ENCODE measurements around the gene ACSM4. TPM values are rescaled to one million over a fixed set of nuclear protein-coding genes. Genes with fewer than 3 reads are reported as not detected.
"Not testable (repeated sequence)": the region's sequence is repeated elsewhere in the genome, so short reads cannot be mapped to it uniquely, and the experiment has no call there.

ACSM4 gene
- polyA plus RNA-seq, 1 of the 3 experiments (the other 2 are of a cell fraction) = not detected

DNA sequence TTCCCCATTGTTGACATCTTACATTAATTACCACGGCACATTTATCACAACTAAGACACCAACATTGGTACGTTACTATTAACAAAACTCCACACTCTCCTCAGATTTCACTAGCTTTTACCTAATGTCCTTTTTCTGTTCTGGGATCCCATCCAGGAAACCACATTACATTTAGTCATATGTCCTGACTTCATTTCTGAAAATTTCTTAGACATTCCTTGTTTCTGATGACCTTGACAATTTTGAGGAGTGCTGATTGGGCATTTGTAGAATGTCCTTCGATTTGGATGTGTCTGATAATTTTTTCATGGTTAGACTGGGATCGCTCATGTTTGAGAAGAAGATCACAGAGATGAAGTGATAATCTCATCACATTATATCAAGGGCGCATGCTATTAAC is 34.6 kb upstream of the ACSM4 start:
- H3K36me3 ChIP-seq (replicated peaks in 1 of 2; ENCODE audit: control insufficient read depth in 1 of 2, insufficient read depth in 2 of 2, low read length in 1 of 2) = no peaks in the 10 kb centered on the region
- no peak overlapping the region for H2AFZ ChIP-seq (ENCODE audit: low read depth)
- whole genome bisulfite sequencing (ENCODE audit: low lambda C conversion rate) = 10% methylated on average over 5 of the region's 5 CpGs
- ChIA-PET CTCF (no interaction called here), POLR2A (no interaction called here)
- 0 out of 2 replicates have a peak, but pooled peaks cover 5% of the 10 kb centered on the region for H3K27me3 ChIP-seq (ENCODE audit: insufficient read depth)
- no peaks in the 10 kb centered on the region for H3K4me1 ChIP-seq (ENCODE audit: control insufficient read depth in 1 of 2, insufficient read depth in 2 of 2, low read depth in 1 of 2, low read length in 1 of 2)
- H3K4me2 ChIP-seq = no peak overlapping the region
- no peaks in the 10 kb centered on the region for H3F3A ChIP-seq (replicated peaks; ENCODE audit: insufficient read depth)
- H3K9ac ChIP-seq = no peak overlapping the region
- TF ChIP-seq RFX5 (IDR thresholded peaks at IDR 0.05; ENCODE audit: low read length) = no peak
- TF ChIP-seq, protein P1, sequence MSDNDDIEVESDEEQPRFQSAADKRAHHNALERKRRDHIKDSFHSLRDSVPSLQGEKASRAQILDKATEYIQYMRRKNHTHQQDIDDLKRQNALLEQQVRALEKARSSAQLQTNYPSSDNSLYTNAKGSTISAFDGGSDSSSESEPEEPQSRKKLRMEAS (IDR thresholded peaks at IDR 0.05; ENCODE audit: low read depth) = no peak
- no peak for DNase-seq
- H4K20me1 ChIP-seq (ENCODE audit: insufficient read depth) = no peaks in the 10 kb centered on the region
- H3K79me2 ChIP-seq (ENCODE audit: insufficient read depth) = no peaks in the 10 kb centered on the region
- H3K4me3 ChIP-seq (ENCODE audit: low read depth in 2 of 2, low read length in 1 of 2) = no peak overlapping the region
- no peaks in the 10 kb centered on the region for H3K9me3 ChIP-seq
- no peak overlapping the region for H3K27ac ChIP-seq (ENCODE audit: low read depth in 2 of 2, low read length in 1 of 2)
- H3K9me2 ChIP-seq = no peaks in the 10 kb centered on the region

DNA sequence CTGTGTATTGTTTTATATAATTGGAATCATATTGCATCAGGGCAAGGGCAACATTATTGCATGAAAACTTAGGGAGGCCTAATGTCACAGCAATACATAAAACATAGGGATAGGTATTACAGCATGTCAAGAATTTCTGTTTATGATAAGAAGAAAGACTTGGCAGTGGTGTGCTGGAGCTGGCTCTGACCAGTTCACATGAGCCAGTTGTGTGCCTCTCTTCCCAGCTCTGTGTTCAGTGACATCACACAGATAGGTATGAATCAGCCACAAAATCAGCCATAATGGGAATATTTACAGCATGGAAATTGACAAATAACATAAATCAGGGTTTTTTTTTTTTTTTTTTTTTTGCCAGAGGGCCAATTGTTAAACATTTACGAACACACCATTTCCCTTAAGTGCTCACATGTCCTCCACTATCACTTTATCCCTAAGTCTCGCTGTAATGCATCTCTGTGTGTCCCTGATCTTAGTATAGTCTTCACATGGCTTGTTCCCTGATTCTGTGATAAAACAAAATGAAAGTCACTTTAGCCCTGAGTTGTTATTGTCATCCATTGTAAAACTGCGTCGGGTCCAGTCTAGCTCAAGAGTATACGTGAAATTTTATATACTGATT is 31.9 kb upstream of the ACSM4 start:
- Histone ChIP-seq H3K4me1 (ENCODE audit: control insufficient read depth in 1 of 2, insufficient read depth in 2 of 2, low read depth in 1 of 2, low read length in 1 of 2) (no peaks in the 10 kb centered on the region), H3K9me3 (no peaks in the 10 kb centered on the region), H4K20me1 (ENCODE audit: insufficient read depth) (no peaks in the 10 kb centered on the region), H3F3A (replicated peaks; ENCODE audit: insufficient read depth) (no peaks in the 10 kb centered on the region), H3K79me2 (ENCODE audit: insufficient read depth) (no peaks in the 10 kb centered on the region), H3K27me3 (ENCODE audit: insufficient read depth) (no peaks in the 10 kb centered on the region), H3K36me3 (replicated peaks in 1 of 2; ENCODE audit: control insufficient read depth in 1 of 2, insufficient read depth in 2 of 2, low read length in 1 of 2) (no peaks in the 10 kb centered on the region), H3K9ac (no peak overlapping the region), H3K27ac (ENCODE audit: low read depth in 2 of 2, low read length in 1 of 2) (no peak overlapping the region), H2AFZ (ENCODE audit: low read depth) (no peak overlapping the region), H3K4me2 (no peak overlapping the region), H3K9me2 (no peaks in the 10 kb centered on the region), H3K4me3 (ENCODE audit: low read depth in 2 of 2, low read length in 1 of 2) (no peak overlapping the region)
- TF ChIP-seq RAD21 (IDR thresholded peaks at IDR 0.05; ENCODE audit: low read length) (no peak), GATA2 (CRISPR knock-in tag; IDR thresholded peaks at IDR 0.05) (no peak), CHD2 (IDR thresholded peaks at IDR 0.05; ENCODE audit: low read length, partially characterized antibody) (no peak), RFX5 (IDR thresholded peaks at IDR 0.05; ENCODE audit: low read length) (no peak), MXI1 (IDR thresholded peaks at IDR 0.05; ENCODE audit: low read depth, low read length) (no peak), TEAD4 (IDR thresholded peaks at IDR 0.05; ENCODE audit: borderline replicate concordance, insufficient read depth) (no peak), YY1 (IDR thresholded peaks at IDR 0.05; ENCODE audit: low read depth) (no peak), GABPA (IDR thresholded peaks at IDR 0.05; ENCODE audit: low read depth) (no peak), FOSL2 (IDR thresholded peaks at IDR 0.05; ENCODE audit: borderline replicate concordance, low read depth) (no peak), RXRA (IDR thresholded peaks at IDR 0.05; ENCODE audit: borderline replicate concordance, low read depth) (no peak), EP300 (IDR thresholded peaks at IDR 0.05; ENCODE audit: borderline replicate concordance in 1 of 2, low read depth in 1 of 2, low read length in 1 of 2) (no peak), SMC3 (IDR thresholded peaks at IDR 0.05; ENCODE audit: low read depth, low read length) (no peak), EZH2phosphoT487 (IDR thresholded peaks at IDR 0.05; ENCODE audit: borderline replicate concordance, low read depth) (no peak)
- TF ChIP-seq, protein P2, sequence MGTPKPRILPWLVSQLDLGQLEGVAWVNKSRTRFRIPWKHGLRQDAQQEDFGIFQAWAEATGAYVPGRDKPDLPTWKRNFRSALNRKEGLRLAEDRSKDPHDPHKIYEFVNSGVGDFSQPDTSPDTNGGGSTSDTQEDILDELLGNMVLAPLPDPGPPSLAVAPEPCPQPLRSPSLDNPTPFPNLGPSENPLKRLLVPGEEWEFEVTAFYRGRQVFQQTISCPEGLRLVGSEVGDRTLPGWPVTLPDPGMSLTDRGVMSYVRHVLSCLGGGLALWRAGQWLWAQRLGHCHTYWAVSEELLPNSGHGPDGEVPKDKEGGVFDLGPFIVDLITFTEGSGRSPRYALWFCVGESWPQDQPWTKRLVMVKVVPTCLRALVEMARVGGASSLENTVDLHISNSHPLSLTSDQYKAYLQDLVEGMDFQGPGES (IDR thresholded peaks at IDR 0.05; ENCODE audit: low read depth, low read length) = no peak
- TF ChIP-seq, protein P3, sequence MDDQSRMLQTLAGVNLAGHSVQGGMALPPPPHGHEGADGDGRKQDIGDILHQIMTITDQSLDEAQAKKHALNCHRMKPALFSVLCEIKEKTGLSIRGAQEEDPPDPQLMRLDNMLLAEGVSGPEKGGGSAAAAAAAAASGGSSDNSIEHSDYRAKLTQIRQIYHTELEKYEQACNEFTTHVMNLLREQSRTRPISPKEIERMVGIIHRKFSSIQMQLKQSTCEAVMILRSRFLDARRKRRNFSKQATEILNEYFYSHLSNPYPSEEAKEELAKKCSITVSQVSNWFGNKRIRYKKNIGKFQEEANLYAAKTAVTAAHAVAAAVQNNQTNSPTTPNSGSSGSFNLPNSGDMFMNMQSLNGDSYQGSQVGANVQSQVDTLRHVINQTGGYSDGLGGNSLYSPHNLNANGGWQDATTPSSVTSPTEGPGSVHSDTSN (IDR thresholded peaks at IDR 0.05) = no peak
- ChIA-PET POLR2A (no interaction called here), CTCF (no interaction called here)
- no peak for DNase-seq
- WGBS (ENCODE audit: low lambda C conversion rate) = 25% methylated on average over 5 of the region's 5 CpGs

DNA sequence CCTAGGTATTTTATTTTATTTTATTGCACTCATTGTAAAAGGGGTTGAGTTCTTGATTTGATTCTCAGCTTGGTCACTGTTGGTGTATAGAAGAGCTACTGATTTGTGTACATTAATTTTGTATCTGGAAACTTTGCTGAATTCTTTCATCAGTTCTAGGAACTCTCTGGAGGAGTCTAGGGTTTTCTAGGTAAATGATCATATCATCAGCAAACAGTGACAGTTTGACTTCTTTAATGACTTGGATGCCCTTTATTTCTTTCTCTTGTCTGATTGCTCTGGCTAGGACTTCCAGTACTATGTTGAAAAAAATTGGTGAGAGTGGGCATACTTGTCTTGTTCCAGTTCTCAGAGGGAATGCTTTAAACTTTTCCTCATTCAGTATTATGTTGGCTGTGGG is 28.4 kb upstream of the ACSM4 start:
- H3K4me2 ChIP-seq; H3K79me2 ChIP-seq (ENCODE audit: insufficient read depth); H3K9me2 ChIP-seq; CTCF ChIA-PET; H3K4me1 ChIP-seq (ENCODE audit: control insufficient read depth in 1 of 2, insufficient read depth in 2 of 2, low read depth in 1 of 2, low read length in 1 of 2); H4K20me1 ChIP-seq (ENCODE audit: insufficient read depth); POLR2A ChIA-PET; H2AFZ ChIP-seq (ENCODE audit: low read depth); H3K27ac ChIP-seq (ENCODE audit: low read depth in 2 of 2, low read length in 1 of 2); H3K9ac ChIP-seq; H3K36me3 ChIP-seq (replicated peaks in 1 of 2; ENCODE audit: control insufficient read depth in 1 of 2, insufficient read depth in 2 of 2, low read length in 1 of 2); H3F3A ChIP-seq (replicated peaks; ENCODE audit: insufficient read depth); H3K9me3 ChIP-seq; H3K4me3 ChIP-seq (ENCODE audit: low read depth in 2 of 2, low read length in 1 of 2); DNase-seq; H3K27me3 ChIP-seq (ENCODE audit: insufficient read depth): not testable (repeated sequence)

Data from SK-N-SH (cell line).